ENCODE measurements around the gene UBXN11. TPM values are rescaled to one million over a fixed set of nuclear protein-coding genes. Genes with fewer than 3 reads are reported as not detected.
"Not testable (repeated sequence)": the region's sequence is repeated elsewhere in the genome, so short reads cannot be mapped to it uniquely, and the experiment has no call there.

UBXN11 gene
- total RNA-seq, 8 experiments from 2014 or later: 5.0 to 28.2 (median 13.7) TPM

DNA sequence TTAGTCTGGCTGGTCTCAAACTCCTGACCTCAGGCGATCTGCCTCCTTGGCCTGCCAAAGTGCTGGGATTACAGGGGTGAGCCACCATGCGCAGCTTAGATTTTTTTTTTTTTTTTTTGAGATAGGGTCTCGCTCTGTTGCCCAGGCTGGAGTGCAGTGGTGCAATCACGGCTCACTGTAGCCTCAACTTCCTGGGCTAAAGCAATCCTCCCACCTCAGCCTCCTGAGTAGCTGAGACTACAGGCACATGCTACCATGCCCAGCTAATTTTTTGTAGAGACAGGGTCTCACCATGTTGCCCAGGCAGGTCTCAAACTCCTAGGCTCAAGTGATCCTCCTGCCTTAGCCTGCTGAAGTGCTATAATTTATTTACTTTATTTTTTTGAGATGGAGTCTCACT is 22.9 kb upstream of the UBXN11 start:
- in situ Hi-C loops (cut with MboI; ENCODE audit: low pct_unique_long_range_greater_than_20kb in 2 of 9, low sequenced_read_pairs in 9 of 9, unreplicated experiment in 9 of 9); H3K4me1 ChIP-seq (replicated peaks in 1 of 2); H3K4me3 ChIP-seq; ATAC-seq (replicated peaks in 6 of 8); H3K27ac ChIP-seq: not testable (repeated sequence)
- WGBS, 10 experiments: 60 to 100% (median 93%) methylated on average over 1 to 4 of the region's 4 CpGs; no CpG with 5 or more reads in 3 of the 10 experiments

DNA sequence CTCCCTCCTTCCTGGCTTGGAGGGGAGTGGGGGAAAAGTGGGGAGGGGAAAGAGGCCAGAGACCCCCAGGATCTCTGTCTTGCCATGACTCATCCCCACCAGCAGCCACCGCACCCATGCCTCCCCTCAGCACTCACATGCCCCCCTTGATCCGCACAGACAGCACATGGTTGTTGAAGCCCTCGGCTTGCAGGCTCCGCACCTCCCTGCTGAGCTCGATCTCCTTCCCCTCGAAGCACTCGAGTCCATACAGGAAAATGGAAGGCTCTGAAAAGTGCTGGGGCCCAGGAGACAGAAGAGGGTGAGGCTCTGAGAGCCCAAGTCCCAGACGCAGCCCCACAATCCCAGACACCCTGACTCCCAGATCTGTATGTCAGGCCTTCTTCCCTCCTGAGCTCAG is 22.2 kb upstream of the UBXN11 start:
- peak in 2 of 8 experiments; percentile 8 to 9 for ATAC-seq (replicated peaks in 6 of 8)
- 20 to 67% (median 58%) methylated on average over 1 to 7 of the region's 8 CpGs; no CpG with 5 or more reads in 6 of the 10 experiments for WGBS, 10 experiments
- Histone ChIP-seq H3K4me1 (replicated peaks in 1 of 2) (no peaks in the 10 kb centered on the region), H3K27ac (no peak overlapping the region), H3K4me3 (no peak overlapping the region)
- in situ Hi-C loops (cut with MboI; ENCODE audit: low pct_unique_long_range_greater_than_20kb in 2 of 9, low sequenced_read_pairs in 9 of 9, unreplicated experiment in 9 of 9): no loop called here

DNA sequence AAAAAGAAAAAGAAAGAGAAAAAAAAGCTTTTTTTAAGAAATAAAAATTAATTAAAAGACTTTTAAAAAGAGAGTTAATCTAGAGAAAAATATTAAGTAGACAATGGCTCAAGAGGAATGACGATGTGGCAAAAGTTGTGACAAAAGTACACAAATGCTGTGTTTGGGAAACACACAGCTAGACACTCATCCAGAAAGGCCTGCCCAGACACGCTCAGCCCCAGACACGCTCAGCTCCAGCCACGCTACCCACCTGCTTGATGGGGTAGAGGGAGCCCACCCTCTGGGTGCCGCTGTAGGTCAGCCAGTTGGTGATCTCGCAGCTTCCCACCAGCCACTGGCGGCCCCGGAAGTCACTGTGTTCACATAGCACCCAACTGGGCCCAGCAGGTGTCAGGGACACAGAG is 21.5 kb upstream of the UBXN11 start:
- no peak overlapping the region for H3K27ac ChIP-seq
- no peaks in the 10 kb centered on the region for H3K4me1 ChIP-seq (replicated peaks in 1 of 2)
- H3K4me3 ChIP-seq: no peak overlapping the region
- ATAC-seq (replicated peaks in 6 of 8): peak in 3 of 8 experiments; percentile 5 to 23 (median 8)
- WGBS, 10 experiments: 40 to 96% (median 85%) methylated on average over 3 to 8 of the region's 8 CpGs; no CpG with 5 or more reads in 3 of the 10 experiments
- in situ Hi-C loops (cut with MboI; ENCODE audit: low pct_unique_long_range_greater_than_20kb in 2 of 9, low sequenced_read_pairs in 9 of 9, unreplicated experiment in 9 of 9): no loop called here

GRCh38 chr1:26324550-26324949 is 18.1 kb upstream of the UBXN11 start:
- 40 to 100% (median 61%) methylated on average over 1 to 3 of the region's 3 CpGs; no CpG with 5 or more reads in 3 of the 10 experiments for WGBS, 10 experiments
- Histone ChIP-seq H3K4me3 (no peak overlapping the region), H3K4me1 (replicated peaks in 1 of 2) (peaks cover 2 to 3% of the 10 kb centered on the region in 2 donors), H3K27ac (no peak overlapping the region)
- ATAC-seq (replicated peaks in 6 of 8): no peak
- in situ Hi-C loops (cut with MboI; ENCODE audit: low pct_unique_long_range_greater_than_20kb in 2 of 9, low sequenced_read_pairs in 9 of 9, unreplicated experiment in 9 of 9): no loop called here

DNA sequence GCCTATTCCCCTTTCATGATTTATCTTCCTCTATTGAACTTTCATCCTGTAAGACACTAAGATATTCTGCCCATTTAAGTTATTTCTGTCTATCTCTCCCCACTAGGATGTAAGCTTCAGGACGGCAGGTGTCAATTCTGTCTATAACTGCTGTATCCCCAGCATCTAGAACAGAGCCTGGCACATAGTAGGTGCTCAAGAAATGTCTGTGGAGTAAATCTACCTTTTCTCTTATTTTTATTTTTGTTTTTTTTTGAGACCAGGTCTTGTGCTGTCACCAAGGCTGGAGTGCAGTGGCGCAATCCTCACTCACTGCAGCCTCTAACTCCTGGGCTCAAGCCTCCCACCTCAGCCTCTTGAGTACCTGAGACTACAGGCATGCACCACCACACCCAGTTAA is 16.9 kb upstream of the UBXN11 start:
- in situ Hi-C loops (cut with MboI; ENCODE audit: low pct_unique_long_range_greater_than_20kb in 2 of 9, low sequenced_read_pairs in 9 of 9, unreplicated experiment in 9 of 9): no loop called here

GRCh38 chr1:26322042-26322331 is 15.6 kb upstream of the UBXN11 start:
- no peak for ATAC-seq (replicated peaks in 6 of 8)
- in situ Hi-C loops (cut with MboI; ENCODE audit: low pct_unique_long_range_greater_than_20kb in 2 of 9, low sequenced_read_pairs in 9 of 9, unreplicated experiment in 9 of 9): no loop called here
- 71 to 100% (median 81%) methylated on average over 1 to 7 of the region's 10 CpGs; no CpG with 5 or more reads in 6 of the 10 experiments for WGBS, 10 experiments
- Histone ChIP-seq H3K4me3 (no peak overlapping the region), H3K4me1 (replicated peaks in 1 of 2) (peaks cover 2 to 3% of the 10 kb centered on the region in 2 donors), H3K27ac (no peak overlapping the region)

More for the DNA sequence above, 16.9 kb upstream of the UBXN11 start:
- Histone ChIP-seq H3K4me1 (replicated peaks in 1 of 2) (peaks cover 2 to 3% of the 10 kb centered on the region in 2 donors), H3K4me3 (no peak overlapping the region), H3K27ac (no peak overlapping the region)
- no peak for ATAC-seq (replicated peaks in 6 of 8)
- WGBS, 10 experiments: 78 to 100% (median 93%) methylated on average over 1 to 2 of the region's 2 CpGs; no CpG with 5 or more reads in 4 of the 10 experiments

- ATAC-seq (replicated peaks in 6 of 8): peak; percentile 88 to 98 (median 94)
- Histone ChIP-seq H3K4me3 (no peak overlapping the region), H3K4me1 (replicated peaks in 1 of 2) (peaks cover 2 to 3% of the 10 kb centered on the region in 2 donors), H3K27ac (no peak overlapping the region)
- in situ Hi-C loops (cut with MboI; ENCODE audit: low pct_unique_long_range_greater_than_20kb in 2 of 9, low sequenced_read_pairs in 9 of 9, unreplicated experiment in 9 of 9): no loop called here
- 0 to 100% (median 12%) methylated on average over 1 to 11 of the region's 16 CpGs; no CpG with 5 or more reads in 2 of the 10 experiments for WGBS, 10 experiments
Observed at GRCh38 chr1:26321315-26322041, 15.0 kb upstream of the UBXN11 start.

- Histone ChIP-seq H3K4me3 (no peak overlapping the region), H3K4me1 (replicated peaks in 1 of 2) (peaks cover 2 to 3% of the 10 kb centered on the region in 2 donors), H3K27ac (no peak overlapping the region)
- ATAC-seq (replicated peaks in 6 of 8): peak in 5 of 8 experiments; percentile 5 to 55 (median 27)
- in situ Hi-C loops (cut with MboI; ENCODE audit: low pct_unique_long_range_greater_than_20kb in 2 of 9, low sequenced_read_pairs in 9 of 9, unreplicated experiment in 9 of 9): no loop called here
- 40% methylated on average over 1 of the region's 2 CpGs; no CpG with 5 or more reads in 9 of the 10 experiments for WGBS, 10 experiments
Observed at GRCh38 chr1:26320896-26321295, 14.5 kb upstream of the UBXN11 start.

DNA sequence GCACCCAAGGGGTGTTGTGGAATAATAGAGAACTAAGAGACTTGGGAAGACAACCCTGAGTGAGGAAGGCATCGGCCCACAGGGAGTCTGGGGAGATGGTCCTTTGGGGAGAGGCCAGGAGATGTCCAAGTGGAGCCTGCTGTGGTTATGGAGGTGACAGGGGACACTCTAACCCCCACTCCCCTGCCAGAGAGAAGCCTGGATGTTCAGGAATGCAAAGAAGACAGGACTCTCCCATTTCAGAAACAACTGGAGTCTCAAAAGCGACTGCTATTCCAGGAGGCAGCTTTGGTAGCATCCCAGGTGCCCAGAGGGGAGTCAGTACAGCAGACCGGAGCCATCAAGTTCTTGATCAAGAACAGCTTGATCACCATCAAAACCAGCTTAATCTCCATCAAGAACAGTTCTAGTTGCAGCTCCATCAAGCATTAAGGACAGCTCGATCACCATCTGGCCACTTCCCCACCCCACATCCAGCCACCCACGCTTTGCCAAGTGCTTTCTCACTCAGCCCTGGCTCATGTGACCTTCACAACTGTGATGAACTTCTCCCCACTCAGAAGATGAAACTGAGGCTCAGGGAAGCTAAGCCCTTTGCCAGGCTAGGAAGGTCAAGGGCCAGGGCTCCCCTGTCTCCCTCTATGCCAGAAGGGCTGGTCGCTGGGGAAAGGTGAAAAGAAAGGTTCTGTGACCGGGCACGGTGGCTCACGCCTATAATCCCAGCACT is 12.1 kb upstream of the UBXN11 start:
- Histone ChIP-seq H3K4me1 (replicated peaks in 1 of 2) (peaks cover 3 to 9% of the 10 kb centered on the region in 2 donors), H3K27ac (no peak overlapping the region), H3K4me3 (no peak overlapping the region)
- 0 to 100% (median 74%) methylated on average over 1 to 5 of the region's 9 CpGs; no CpG with 5 or more reads in 2 of the 10 experiments for WGBS, 10 experiments
- in situ Hi-C loops (cut with MboI; ENCODE audit: low pct_unique_long_range_greater_than_20kb in 2 of 9, low sequenced_read_pairs in 9 of 9, unreplicated experiment in 9 of 9): no loop called here
- ATAC-seq (replicated peaks in 6 of 8): peak in 2 of 8 experiments; percentile 15 to 21

DNA sequence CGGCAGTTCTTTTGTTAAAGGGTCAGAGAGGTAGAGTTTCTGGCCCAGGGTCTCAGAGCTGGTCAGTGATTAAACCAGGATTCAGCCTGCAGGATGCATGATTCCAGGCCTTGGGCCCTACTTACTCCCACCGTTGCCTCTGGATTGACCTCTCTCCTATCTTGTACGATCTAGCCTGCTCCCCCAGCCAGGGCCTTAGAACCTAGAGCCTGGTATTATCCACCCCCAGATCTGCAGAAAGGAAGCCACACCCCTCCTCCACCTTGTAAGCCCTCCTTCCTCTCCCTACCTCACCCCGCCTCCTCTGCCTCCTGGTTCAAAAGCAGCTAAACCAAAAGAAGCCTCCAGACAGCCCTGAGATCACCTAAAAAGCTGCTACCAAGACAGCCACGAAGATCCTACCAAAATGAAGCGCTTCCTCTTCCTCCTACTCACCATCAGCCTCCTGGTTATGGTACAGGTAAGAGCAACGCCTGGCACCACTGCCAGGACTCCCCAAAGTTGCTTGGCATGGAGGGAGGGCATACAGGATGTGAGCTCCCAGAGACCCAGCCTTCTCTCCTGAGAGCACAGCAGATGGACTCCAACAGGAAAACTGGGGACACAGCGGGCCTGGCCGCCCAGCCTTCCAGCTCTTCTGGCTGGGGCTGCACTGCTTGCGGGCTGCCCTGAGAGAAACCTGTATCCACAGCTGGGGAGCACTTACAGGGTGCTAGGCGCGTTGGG is 11.3 kb upstream of the UBXN11 start, which contains the start of gene CD52:
TSS of gene CD52 (plus strand) at position 347 of the 726 bp plus-strand sequence. CDS start at position 407, 60 bp downstream.
- in situ Hi-C loops (cut with MboI; ENCODE audit: low pct_unique_long_range_greater_than_20kb in 2 of 9, low sequenced_read_pairs in 9 of 9, unreplicated experiment in 9 of 9): no loop called here
- H3K4me1 ChIP-seq (replicated peaks in 1 of 2): peaks cover 3 to 9% of the 10 kb centered on the region in 2 donors
- ATAC-seq (replicated peaks in 6 of 8): no peak
- 42 to 100% (median 74%) methylated on average over 1 to 7 of the region's 12 CpGs for WGBS, 10 experiments
- no peak within 1 kb of the TSS for H3K27ac ChIP-seq
- H3K4me3 ChIP-seq: no peak within 1 kb of the TSS

DNA sequence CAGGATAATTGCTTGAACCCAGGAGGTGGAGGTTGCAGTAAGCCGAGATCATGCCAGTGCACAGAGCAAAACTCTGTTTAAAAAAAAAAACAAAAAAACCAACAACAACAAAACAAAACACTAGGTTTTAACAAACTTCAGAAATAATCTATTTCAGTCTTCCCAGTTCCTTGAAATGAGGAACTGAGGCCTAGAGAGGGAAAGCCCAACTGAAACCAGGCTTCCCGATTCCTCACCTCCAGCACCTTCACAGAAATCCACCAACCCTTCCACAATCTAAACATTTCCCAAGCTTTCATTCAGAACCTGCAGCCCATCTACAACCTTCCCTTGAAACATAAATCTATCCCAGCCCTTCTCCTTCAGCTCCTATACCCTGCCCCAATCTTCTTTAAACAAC is 10.7 kb upstream of the UBXN11 start:
- H3K4me3 ChIP-seq: no peak overlapping the region
- no peak overlapping the region for H3K27ac ChIP-seq
- WGBS, 10 experiments: 79 to 100% (median 91%) methylated on average over 1 to 2 of the region's 2 CpGs; no CpG with 5 or more reads in 2 of the 10 experiments
- in situ Hi-C loops (cut with MboI; ENCODE audit: low pct_unique_long_range_greater_than_20kb in 2 of 9, low sequenced_read_pairs in 9 of 9, unreplicated experiment in 9 of 9): no loop called here
- H3K4me1 ChIP-seq (replicated peaks in 1 of 2): peaks cover 3 to 9% of the 10 kb centered on the region in 2 donors
- no peak for ATAC-seq (replicated peaks in 6 of 8)

- in situ Hi-C loops (cut with MboI; ENCODE audit: low pct_unique_long_range_greater_than_20kb in 2 of 9, low sequenced_read_pairs in 9 of 9, unreplicated experiment in 9 of 9): no loop called here
- peaks cover 0 to 7% of the 10 kb centered on the region in 2 donors for H3K4me1 ChIP-seq (replicated peaks in 1 of 2)
- no peak overlapping the region for H3K27ac ChIP-seq
- H3K4me3 ChIP-seq: no peak overlapping the region
- no peak for ATAC-seq (replicated peaks in 6 of 8)
- 17 to 95% (median 80%) methylated on average over 1 to 8 of the region's 8 CpGs; no CpG with 5 or more reads in 1 of the 10 experiments for WGBS, 10 experiments
Observed at GRCh38 chr1:26315874-26316850, 9.7 kb upstream of the UBXN11 start.
